PC-9 (cell line): ENCODE data around the gene SHROOM2. TPM values are rescaled to one million over a fixed set of nuclear protein-coding genes. Genes with fewer than 3 reads are reported as not detected.
A peak's percentile ranks its signal among the peaks of the same experiment; 100 is the strongest.

ENCODE experiments used
- BruUV-seq: library from RNA; stranded (reverse); fragments of 400-500 nt; replicated peaks from 2 replicates; lab custom pipeline; 2021; lab: Mats Ljungman, UMichigan
- CTCF ChIA-PET: fragments of 300-600 bp; sonication (Branson Sonifier 250); formaldehyde crosslinking; loops from one replicate; lab custom pipeline; 2022; ENCODE audit warnings: antibody characterized with exemption; lab: Charles Lee
- POLR2A ChIA-PET: fragments of 300-600 bp; sonication (Branson Sonifier 250); formaldehyde crosslinking; loops from one replicate; lab custom pipeline; 2022; ENCODE audit warnings: antibody characterized with exemption; ENCODE audit not compliant: unreplicated experiment; lab: Charles Lee
- DNase-seq, 2 experiments: peaks; one replicate each; pipeline versions ENCODE4 v3.0.0 to v3.0.0-alpha.2; 2015 to 2022; ENCODE audit warnings: mixed read lengths in 1 of 2
- H2AFZ ChIP-seq: fragments of 200-600 bp; sonication (generic); 2 replicates; pipeline ENCODE4 v1.8.1; 2017; ENCODE audit warnings: antibody characterized with exemption
- H3F3A ChIP-seq: fragments of 200-600 bp; sonication (generic); 2 replicates; pipeline ENCODE4 v1.8.1; 2017; ENCODE audit warnings: antibody characterized with exemption, mild to moderate bottlenecking, low read depth; ENCODE audit not compliant: insufficient read depth
- H3K27ac ChIP-seq: fragments of 200-600 bp; sonication (generic); 2 replicates; pipeline ENCODE4 v1.6.1; 2016; ENCODE audit warnings: mixed run types
- H3K27me3 ChIP-seq: fragments of 200-600 bp; sonication (generic); 2 replicates; pipeline ENCODE4 v1.6.1; 2016; ENCODE audit warnings: low read depth, mixed run types; ENCODE audit not compliant: insufficient read depth
- H3K36me3 ChIP-seq: fragments of 200-600 bp; sonication (generic); 2 replicates; pipeline ENCODE4 v1.6.1; 2016; ENCODE audit warnings: low read depth, mixed run types
- H3K4me1 ChIP-seq: fragments of 200-600 bp; sonication (generic); replicated peaks from 2 replicates; pipeline ENCODE4 v1.6.1; 2016; ENCODE audit warnings: mixed run types; ENCODE audit not compliant: insufficient read depth
- H3K4me2 ChIP-seq: fragments of 200-600 bp; sonication (generic); 2 replicates; pipeline ENCODE4 v1.6.1; 2017; ENCODE audit warnings: mixed run types
- H3K4me3 ChIP-seq: fragments of 200-600 bp; sonication (generic); 2 replicates; pipeline ENCODE4 v1.6.1; 2016; ENCODE audit warnings: mixed run types
- H3K79me2 ChIP-seq: fragments of 200-600 bp; sonication (generic); 2 replicates; pipeline ENCODE4 v1.6.1; 2017; ENCODE audit warnings: low read depth, mixed run types
- H3K9me2 ChIP-seq: fragments of 200-600 bp; sonication (generic); 2 replicates; pipeline ENCODE4 v1.8.1; 2017; ENCODE audit warnings: mild to moderate bottlenecking; ENCODE audit not compliant: insufficient read depth
- H3K9me3 ChIP-seq: fragments of 200-600 bp; sonication (generic); 2 replicates; pipeline ENCODE4 v1.8.1; 2016; ENCODE audit warnings: low read depth; ENCODE audit not compliant: insufficient read depth
- H4K20me1 ChIP-seq: fragments of 200-600 bp; sonication (generic); 2 replicates; pipeline ENCODE4 v1.8.1; 2017; ENCODE audit not compliant: insufficient read depth
- EZH2 ChIP-seq: fragments of 200-600 bp; sonication (generic); IDR thresholded peaks from 2 replicates; pipeline ENCODE4 v1.8.0; 2017; ENCODE audit warnings: antibody characterized with exemption, low read depth
- intact Hi-C: fragments of 100-400 bp; cut with micrococcal nuclease; formaldehyde crosslinking; loops from one replicate; pipeline ENCODE4 v1.10.0; 2022; ENCODE audit not compliant: unreplicated experiment
- total RNA-seq: library from RNA; stranded (reverse); gene quantifications from 2 replicates; pipeline ENCODE4 v1.2.3, GENCODE V29; 2021
- TF ChIP-seq, protein P1 (sequence below): fragments of 200-600 bp; sonication (generic); conservative IDR thresholded peaks from 2 replicates; pipeline ENCODE4 v1.6.1; 2017; ENCODE audit warnings: mixed run types, antibody characterized with exemption, mild to moderate bottlenecking, moderate library complexity

SHROOM2 gene
- total RNA-seq, 1 experiment from 2014 or later = 0.17 TPM

DNA sequence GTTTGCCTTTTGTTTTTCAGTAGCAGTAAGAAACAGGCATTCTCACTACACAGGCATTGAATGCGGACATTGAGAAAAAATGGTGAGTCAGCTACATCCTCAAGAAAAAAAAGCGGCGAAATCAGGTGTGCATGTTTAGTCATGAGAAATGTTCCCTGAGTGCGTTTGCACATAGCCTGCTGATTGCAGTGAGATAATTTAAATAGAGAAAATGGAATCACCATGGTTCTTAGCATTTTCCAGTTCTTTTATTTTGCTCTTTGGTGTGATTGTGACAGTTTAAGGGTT, 126.9 kb downstream of the SHROOM2 start:
- BruUV-seq = no TSS peak
- DNase-seq = peak in 1 of 2 experiments; percentile 75
- peaks cover 53% of the 10 kb centered on the region for H3K4me1 ChIP-seq
- no peaks in the 10 kb centered on the region for H3K9me2 ChIP-seq
- H4K20me1 ChIP-seq = no peaks in the 10 kb centered on the region
- H3K4me2 ChIP-seq = peak overlapping the region; percentile 81
- peak overlapping the region; percentile 22; the same call in 1 of the 2 replicates for H2AFZ ChIP-seq
- no peaks in the 10 kb centered on the region for H3K36me3 ChIP-seq
- TF ChIP-seq EZH2 = no peak
- TF ChIP-seq, protein P1, sequence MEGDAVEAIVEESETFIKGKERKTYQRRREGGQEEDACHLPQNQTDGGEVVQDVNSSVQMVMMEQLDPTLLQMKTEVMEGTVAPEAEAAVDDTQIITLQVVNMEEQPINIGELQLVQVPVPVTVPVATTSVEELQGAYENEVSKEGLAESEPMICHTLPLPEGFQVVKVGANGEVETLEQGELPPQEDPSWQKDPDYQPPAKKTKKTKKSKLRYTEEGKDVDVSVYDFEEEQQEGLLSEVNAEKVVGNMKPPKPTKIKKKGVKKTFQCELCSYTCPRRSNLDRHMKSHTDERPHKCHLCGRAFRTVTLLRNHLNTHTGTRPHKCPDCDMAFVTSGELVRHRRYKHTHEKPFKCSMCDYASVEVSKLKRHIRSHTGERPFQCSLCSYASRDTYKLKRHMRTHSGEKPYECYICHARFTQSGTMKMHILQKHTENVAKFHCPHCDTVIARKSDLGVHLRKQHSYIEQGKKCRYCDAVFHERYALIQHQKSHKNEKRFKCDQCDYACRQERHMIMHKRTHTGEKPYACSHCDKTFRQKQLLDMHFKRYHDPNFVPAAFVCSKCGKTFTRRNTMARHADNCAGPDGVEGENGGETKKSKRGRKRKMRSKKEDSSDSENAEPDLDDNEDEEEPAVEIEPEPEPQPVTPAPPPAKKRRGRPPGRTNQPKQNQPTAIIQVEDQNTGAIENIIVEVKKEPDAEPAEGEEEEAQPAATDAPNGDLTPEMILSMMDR = no peak
- POLR2A ChIA-PET = interaction anchor here (0.7 kb wide), 1 partner anchor 27 kb away, joined by 12 read pairs; no protein-coding TSS in a partner anchor
- no peaks in the 10 kb centered on the region for H3K79me2 ChIP-seq
- intact Hi-C loops = loop anchor here (1.0 kb wide), 1 partner anchor 27 kb away; no protein-coding TSS in a partner anchor
- CTCF ChIA-PET = no interaction called here
- no peaks in the 10 kb centered on the region for H3K27me3 ChIP-seq
- peaks cover 17% of the 10 kb centered on the region for H3F3A ChIP-seq
- H3K4me3 ChIP-seq = peak overlapping the region; percentile 35
- H3K27ac ChIP-seq = 0 out of 2 replicates have a peak overlapping the region, but pooled peaks have one; percentile 92
- H3K9me3 ChIP-seq = no peaks in the 10 kb centered on the region

DNA sequence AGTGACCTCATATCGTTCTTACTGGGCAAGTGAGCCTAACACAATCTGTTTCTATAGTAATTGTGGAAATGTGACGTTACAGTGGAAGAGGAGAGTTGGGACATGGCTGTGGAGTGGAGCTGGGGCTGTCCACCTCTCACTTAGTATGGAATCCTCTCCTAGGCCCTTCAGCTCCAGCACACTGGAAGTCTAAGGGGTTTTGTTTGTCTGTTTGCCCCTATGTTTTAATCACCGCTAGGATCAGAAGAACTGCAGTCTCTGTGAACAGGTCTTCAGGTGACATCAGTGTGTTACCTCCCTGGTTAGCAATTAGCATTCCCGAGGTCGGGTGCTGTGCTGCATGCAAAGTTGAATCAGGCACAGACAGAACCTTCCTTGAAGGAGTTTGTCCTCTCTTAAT, 131.6 kb downstream of the SHROOM2 start:
- Histone ChIP-seq H3K4me1 (peaks cover 7% of the 10 kb centered on the region), H3F3A (peaks cover 4% of the 10 kb centered on the region; the same call in 1 of the 2 replicates), H4K20me1 (no peaks in the 10 kb centered on the region), H3K79me2 (no peaks in the 10 kb centered on the region), H3K9me3 (no peaks in the 10 kb centered on the region), H3K4me3 (no peak overlapping the region), H3K27me3 (no peaks in the 10 kb centered on the region), H2AFZ (no peak overlapping the region), H3K4me2 (no peak overlapping the region), H3K9me2 (no peaks in the 10 kb centered on the region), H3K27ac (no peak overlapping the region), H3K36me3 (no peaks in the 10 kb centered on the region)
- intact Hi-C loops = no loop called here
- no peak for DNase-seq
- CTCF ChIA-PET = interaction anchor here (0.6 kb wide), 1 partner anchor 191 kb away, joined by 3 read pairs; no protein-coding TSS in a partner anchor
- BruUV-seq = no TSS peak
- POLR2A ChIA-PET = no interaction called here
- TF ChIP-seq EZH2 = no peak
- TF ChIP-seq, protein P1 = no peak

DNA sequence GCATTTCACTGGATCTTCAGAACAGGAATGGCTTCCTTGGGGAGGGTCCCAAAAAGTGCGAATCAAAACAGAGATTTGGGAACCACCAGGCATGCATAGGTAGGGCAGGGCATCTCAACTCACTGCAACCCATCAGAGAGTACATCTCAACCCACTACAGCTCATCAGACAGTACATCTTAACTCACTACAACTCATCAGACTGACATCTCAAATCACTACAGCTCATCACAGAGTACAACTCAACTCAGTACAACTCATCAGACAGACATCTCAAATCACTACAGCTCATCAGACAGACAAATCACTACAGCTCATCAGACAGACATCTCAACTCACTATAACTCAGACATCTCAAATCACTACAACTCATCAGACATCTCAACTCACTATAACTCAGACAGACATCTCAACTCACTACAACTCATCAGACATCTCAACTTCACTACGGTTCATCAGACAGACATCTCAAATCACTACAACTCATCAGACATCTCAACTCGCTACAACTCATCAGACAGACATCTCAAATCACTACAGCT, 133.5 kb downstream of the SHROOM2 start:
- Histone ChIP-seq H3K4me3 (no peak overlapping the region), H3K79me2 (no peaks in the 10 kb centered on the region), H3F3A (no peaks in the 10 kb centered on the region), H3K27me3 (no peaks in the 10 kb centered on the region), H3K4me1 (no peaks in the 10 kb centered on the region), H2AFZ (no peak overlapping the region), H3K36me3 (no peaks in the 10 kb centered on the region), H3K27ac (no peak overlapping the region), H3K9me3 (no peaks in the 10 kb centered on the region), H4K20me1 (no peaks in the 10 kb centered on the region), H3K9me2 (no peaks in the 10 kb centered on the region), H3K4me2 (no peak overlapping the region)
- BruUV-seq = no TSS peak
- intact Hi-C loops = no loop called here
- no peak for DNase-seq
- TF ChIP-seq, protein P1 = no peak
- no peak for TF ChIP-seq EZH2
- ChIA-PET CTCF (no interaction called here), POLR2A (no interaction called here)
